ENCODE measurements around the gene CCDC200. TPM values are rescaled to one million over a fixed set of nuclear protein-coding genes. Genes with fewer than 3 reads are reported as not detected.
A peak's percentile ranks its signal among the peaks of the same experiment; 100 is the strongest.
"Not testable (repeated sequence)": the region's sequence is repeated elsewhere in the genome, so short reads cannot be mapped to it uniquely, and the experiment has no call there.

CCDC200 gene
- total and polyA plus RNA-seq, 2 of the 13 experiments (the other 11 are each of a cell fraction or from before 2014, with no cell fraction given): not detected

- TF ChIP-seq HDAC2 (CRISPR knock-in tag; IDR thresholded peaks at IDR 0.05) (0 out of 2 replicates have a peak, but pooled peaks have one; percentile 2), RXRB (CRISPR knock-in tag; IDR thresholded peaks at IDR 0.05; ENCODE audit: borderline replicate concordance) (peak; percentile 41; the same call in 1 of the 2 replicates), E2F5 (CRISPR knock-in tag; conservative IDR thresholded peaks at IDR 0.05) (peak; percentile 50; the same call in 1 of the 2 replicates), KLF15 (CRISPR knock-in tag; IDR thresholded peaks at IDR 0.05; ENCODE audit: borderline replicate concordance) (peak; percentile 29; the same call in 1 of the 2 replicates), DRAP1 (CRISPR knock-in tag; IDR thresholded peaks at IDR 0.05) (0 out of 2 replicates have a peak, but pooled peaks have one; percentile 52), ZNF639 (CRISPR knock-in tag; conservative IDR thresholded peaks at IDR 0.05) (peak; percentile 73; the same call in 1 of the 2 replicates), AKNA (CRISPR knock-in tag; IDR thresholded peaks at IDR 0.05; ENCODE audit: borderline replicate concordance) (0 out of 2 replicates have a peak, but pooled peaks have one; percentile 19), ZHX2 (CRISPR knock-in tag; IDR thresholded peaks at IDR 0.05; ENCODE audit: borderline replicate concordance) (0 out of 2 replicates have a peak, but pooled peaks have one; percentile 68), ATAD3A (CRISPR knock-in tag; IDR thresholded peaks at IDR 0.05) (peak; percentile 95; the same call in 1 of the 2 replicates), MLX (CRISPR knock-in tag; IDR thresholded peaks at IDR 0.05) (0 out of 2 replicates have a peak, but pooled peaks have one; percentile 36), HOXA3 (CRISPR knock-in tag; IDR thresholded peaks at IDR 0.05) (peak; percentile 74), FOSL1 (CRISPR knock-in tag; IDR thresholded peaks at IDR 0.05; ENCODE audit: borderline replicate concordance) (0 out of 2 replicates have a peak, but pooled peaks have one; percentile 10), RXRA (CRISPR knock-in tag; IDR thresholded peaks at IDR 0.05) (peak; percentile 74)
- not testable (repeated sequence) for TF ChIP-seq ZHX2 (IDR thresholded peaks at IDR 0.05; ENCODE audit: low read depth)
Observed at GRCh38 chr17:43232021-43232699, 3.7 kb upstream of the CCDC200 start (continued).

Data from HepG2 (cell line).